C4-2B (cell line): ENCODE measurements around the gene CENPP.

ENCODE experiments used
- ZFX ChIP-seq: fragments of 450-650 bp; IDR thresholded peaks from 2 replicates; pipeline ENCODE4 v1.6.1; 2017
- TF ChIP-seq, protein P1 (sequence below): fragments of 450-650 bp; conservative IDR thresholded peaks from 2 replicates; pipeline ENCODE4 v1.5.1; 2017; ENCODE audit warnings: mild to moderate bottlenecking

GRCh38 chr9:92501671-92502393 is 176.1 kb downstream of the CENPP start:
- TF ChIP-seq, protein P1, sequence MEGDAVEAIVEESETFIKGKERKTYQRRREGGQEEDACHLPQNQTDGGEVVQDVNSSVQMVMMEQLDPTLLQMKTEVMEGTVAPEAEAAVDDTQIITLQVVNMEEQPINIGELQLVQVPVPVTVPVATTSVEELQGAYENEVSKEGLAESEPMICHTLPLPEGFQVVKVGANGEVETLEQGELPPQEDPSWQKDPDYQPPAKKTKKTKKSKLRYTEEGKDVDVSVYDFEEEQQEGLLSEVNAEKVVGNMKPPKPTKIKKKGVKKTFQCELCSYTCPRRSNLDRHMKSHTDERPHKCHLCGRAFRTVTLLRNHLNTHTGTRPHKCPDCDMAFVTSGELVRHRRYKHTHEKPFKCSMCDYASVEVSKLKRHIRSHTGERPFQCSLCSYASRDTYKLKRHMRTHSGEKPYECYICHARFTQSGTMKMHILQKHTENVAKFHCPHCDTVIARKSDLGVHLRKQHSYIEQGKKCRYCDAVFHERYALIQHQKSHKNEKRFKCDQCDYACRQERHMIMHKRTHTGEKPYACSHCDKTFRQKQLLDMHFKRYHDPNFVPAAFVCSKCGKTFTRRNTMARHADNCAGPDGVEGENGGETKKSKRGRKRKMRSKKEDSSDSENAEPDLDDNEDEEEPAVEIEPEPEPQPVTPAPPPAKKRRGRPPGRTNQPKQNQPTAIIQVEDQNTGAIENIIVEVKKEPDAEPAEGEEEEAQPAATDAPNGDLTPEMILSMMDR: peak; percentile 77
- TF ChIP-seq ZFX: no peak
